Globus pallidus (tissue), 1 donor: ENCODE data around the gene ATP7B.
"Not testable (repeated sequence)": the region's sequence is repeated elsewhere in the genome, so short reads cannot be mapped to it uniquely, and the experiment has no call there.

Experiments used
- DNase-seq: peaks from one replicate; pipeline ENCODE4 v3.0.0-alpha.2; 2015; ENCODE audit warnings: low spot score

Gene ATP7B

DNA sequence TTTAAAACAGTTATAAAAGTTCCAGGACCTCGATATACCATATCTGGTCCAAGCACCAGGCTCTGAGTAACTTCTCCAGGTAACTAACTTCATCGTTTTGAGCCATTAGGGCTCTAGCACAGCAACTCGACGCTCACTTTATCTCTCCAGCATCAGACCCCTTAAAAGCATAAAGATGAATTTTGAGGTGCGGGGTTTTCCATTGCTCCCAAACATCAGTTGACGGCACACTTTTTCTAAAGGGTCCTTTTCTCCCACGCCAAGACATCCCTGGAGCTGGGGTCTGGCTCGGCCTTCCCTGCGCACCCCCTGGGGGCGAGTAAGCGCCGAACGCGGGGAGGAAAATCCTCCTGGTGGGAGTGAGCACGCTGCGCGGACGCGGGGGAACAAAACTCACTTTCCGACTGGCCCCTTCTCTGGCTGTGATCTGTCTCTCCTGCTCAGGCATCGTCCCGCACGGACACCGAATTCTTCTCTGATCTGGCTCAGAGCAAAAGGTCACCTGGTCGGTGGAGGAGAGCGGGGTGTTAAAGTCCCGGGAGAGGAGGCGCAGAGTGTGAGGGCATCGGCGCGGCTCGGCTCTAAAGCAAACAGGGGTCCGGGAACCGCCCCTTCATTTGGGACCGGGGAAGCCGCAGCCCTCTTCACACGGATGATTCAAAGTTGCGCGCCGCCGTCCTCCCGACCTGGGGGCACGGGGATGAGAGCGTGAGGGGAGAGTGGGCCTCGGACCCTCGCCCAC is at the start of gene ATP7B:
Gene ATP7B, minus strand, starts transcription at position 561 of the 742 bp plus-strand sequence. Its CDS starts 113 bp downstream, at position 448.
- no peak for DNase-seq

DNA sequence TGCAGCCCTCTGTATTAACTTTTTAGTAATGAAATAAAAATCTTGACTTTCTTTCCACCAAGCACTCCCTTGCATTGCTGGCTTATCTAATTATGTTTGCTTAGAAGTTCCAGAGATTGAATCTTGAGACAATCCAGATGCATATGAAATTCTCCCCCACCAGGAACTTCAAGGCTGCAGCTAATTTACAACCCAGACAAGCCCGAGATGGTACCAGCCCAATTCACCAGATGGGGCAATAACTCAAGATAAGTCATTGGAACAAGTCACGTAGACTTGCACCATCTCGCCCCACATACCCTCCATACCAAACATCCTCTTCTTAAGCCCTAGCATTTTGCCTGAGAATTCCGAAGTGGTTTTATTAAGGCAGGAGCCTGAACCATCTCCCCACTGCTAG is 42.2 kb upstream of the ATP7B start:
- DNase-seq = no peak

DNA sequence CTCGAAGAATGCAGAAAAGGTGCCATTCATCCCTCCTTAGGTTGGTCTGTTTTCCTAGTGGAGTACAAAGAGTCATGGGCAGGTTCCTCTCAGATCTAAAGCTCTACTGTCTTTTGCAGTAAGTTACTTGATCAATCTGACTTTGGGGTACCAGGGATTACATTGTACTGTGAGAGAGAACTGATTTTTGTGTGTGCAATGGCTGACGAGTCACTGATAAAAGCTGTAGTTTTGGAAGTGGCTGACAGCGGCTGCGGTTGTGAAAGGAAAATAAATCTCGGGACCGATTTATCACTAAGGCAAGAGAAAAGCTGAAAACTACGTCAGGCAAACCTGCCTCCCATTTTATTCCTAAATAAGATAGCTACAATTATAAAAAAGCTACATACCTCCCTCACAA is 40.1 kb upstream of the ATP7B start:
- no peak for DNase-seq

DNA sequence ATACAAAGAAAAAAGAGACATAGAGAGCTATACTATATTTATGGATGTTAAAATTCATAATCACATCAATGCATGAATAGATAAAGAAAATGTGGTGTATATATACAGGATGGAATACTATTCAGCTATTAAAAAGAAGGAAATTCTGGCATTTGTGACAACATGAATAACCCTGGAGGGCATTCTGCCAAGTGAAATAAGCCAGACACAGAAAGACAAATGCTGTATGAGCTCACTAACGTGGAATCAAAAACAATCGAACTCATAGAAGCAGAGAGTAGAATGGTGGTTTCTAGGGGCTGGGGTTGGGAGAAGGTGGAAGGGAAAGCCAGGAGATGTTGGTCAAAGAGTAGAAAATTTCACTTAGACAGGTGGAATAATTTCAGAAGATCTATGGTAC is 37.3 kb upstream of the ATP7B start:
- no peak for DNase-seq

DNA sequence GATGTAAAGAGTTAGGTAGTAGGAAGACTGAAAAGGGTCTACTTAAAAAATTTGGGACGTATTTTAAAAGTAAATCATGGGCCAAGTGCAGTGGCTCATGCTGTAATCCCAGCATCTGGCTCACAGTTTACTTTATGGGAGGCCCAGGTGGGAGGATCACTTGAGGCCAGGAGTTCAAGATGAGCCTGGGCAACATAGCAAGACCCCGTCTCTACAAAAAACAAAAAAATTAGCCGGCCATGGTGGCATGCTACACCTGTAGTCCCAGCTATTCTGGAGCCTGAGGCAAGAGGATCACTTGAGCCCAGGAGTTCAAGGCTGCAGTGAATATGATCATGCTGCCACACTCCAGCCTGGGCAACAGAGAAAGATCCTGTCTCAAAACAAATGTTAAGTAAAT is 36.2 kb upstream of the ATP7B start:
- no peak for DNase-seq

DNA sequence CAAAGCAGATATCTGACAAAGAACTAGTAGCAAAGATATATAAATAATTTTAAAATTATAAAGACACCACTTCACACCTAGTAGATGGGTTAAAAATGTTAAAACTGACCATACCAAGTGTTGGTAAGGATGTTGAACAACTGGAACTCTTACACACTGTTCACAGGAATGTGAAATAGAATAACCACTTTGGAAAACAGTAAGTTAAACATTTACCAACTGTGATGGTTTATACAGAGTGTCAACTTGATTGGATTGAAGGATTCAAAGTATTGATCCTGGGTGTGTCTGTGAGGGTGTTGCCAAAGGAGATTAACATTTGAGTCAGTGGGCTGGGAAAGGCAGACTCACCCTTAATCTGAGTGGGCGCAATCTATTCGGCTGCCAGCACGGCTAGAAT is 32.4 kb upstream of the ATP7B start:
- DNase-seq = no peak

DNA sequence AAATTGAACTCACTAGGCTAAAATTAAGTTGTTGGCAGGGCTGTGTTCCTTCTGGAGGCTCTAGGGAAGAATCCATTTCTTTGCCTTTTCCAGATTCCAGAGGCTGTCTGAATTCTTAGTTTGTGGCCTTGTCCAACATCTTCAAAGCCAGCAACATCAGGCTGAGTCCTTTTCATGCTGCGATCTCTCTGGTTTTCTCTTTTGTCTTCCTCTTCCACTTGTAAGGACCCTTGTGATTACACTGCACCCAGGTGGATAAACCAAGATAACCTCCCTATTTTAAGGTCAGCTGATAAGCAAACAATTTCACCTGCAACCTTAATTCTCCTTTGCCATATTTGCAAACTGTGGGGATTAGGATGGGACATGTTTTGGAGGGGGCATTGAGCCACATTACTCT is 24.8 kb upstream of the ATP7B start:
- no peak for DNase-seq

DNA sequence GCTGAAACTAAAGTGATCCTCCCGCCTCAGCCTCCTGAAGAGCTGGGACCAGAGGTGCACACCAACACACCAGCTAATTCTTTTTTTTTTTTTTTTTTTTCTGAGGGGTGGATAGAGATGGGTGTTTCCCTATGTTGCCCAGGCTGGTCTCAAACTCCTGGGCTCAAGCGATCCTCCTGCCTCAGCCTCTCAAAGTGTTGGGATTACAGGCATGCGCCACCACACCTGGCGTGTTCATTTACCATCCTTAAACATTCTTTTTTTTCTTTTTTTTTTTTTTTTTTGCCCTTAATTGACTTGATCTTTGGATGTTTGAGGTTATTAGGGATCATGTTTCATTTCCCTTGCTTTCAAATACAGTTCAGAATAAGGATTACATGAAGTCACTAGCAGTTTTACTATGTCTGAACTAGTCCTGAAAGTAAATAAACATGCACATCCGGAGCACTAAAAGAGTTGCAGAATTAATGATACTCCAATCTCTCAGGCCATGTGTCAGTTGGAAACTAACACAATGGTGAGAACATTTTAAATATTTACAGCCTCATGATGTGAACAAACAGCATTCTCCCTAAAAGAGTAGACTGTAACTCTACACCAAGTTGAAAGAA is 23.5 kb upstream of the ATP7B start:
- DNase-seq = no peak

DNA sequence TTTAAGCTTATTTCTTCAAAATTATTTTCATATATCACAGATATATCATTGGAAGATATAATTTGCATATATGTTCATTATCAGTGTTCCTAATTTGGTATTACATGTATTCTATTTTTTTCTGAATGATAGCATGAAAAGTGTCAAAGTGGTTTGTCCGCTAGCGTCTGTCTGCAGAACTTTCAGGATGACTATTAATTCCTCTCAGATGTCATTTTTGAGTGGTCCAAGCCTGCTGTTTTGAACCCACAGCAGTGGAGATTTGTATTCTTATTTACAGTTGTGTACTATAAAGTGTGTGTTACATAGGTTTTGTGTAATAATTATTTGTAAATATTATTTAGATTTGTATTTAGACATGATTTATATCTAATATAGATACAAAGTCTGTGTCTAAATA is 21.8 kb upstream of the ATP7B start:
- DNase-seq = no peak

DNA sequence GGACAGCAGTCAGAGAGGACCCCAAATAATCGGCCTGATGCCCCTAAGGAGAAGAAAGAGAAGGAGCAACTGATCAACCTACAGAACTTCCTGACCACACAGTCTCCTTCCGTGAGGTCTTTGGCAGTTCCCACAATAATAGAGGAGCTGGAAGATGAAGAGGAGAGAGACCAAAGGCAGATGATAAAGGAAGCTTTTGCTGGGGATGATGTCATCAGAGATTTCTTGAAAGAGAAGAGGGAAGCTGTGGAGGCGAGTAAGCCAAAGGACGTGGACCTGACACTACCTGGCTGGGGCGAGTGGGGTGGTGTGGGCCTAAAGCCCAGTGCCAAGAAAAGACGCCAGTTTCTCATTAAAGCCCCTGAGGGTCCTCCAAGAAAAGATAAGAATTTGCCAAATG is 19.2 kb upstream of the ATP7B start:
- DNase-seq = not testable (repeated sequence)

DNA sequence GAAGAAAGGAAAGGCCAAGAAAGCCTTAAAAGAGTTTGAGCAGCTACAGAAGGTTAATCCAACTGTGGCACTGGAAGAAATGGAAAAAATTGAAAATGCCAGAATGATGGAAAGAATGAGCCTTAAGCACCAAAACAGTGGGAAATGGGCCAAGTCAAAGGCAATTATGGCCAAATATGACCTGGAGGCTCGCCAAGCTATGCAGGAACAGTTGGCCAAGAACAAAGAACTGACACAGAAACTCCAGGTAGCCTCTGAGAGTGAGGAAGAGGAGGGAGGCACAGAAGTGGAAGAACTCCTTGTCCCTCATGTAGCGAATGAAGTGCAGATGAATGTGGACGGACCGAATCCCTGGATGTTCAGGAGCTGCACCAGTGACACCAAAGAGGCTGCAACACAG is 18.3 kb upstream of the ATP7B start:
- DNase-seq = no peak

DNA sequence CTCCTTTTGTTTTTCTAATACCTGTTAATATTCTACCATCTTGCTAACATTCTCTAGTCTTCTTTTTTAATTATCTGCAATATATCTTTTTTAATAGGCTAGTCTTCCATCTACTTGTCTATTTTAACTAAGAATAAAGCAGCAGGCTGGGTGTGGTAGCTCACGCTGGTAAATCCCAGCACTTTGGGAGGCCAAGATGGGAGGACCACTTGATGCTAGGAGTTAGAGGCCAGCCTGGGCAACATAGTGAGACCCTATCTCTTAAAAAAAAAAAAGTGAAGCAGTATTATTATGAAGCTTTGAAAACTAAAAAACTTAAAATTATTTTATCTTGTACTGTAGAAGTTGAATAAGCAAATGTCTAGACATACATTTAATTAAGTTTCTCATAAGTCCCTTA is 16.6 kb upstream of the ATP7B start:
- DNase-seq = no peak

DNA sequence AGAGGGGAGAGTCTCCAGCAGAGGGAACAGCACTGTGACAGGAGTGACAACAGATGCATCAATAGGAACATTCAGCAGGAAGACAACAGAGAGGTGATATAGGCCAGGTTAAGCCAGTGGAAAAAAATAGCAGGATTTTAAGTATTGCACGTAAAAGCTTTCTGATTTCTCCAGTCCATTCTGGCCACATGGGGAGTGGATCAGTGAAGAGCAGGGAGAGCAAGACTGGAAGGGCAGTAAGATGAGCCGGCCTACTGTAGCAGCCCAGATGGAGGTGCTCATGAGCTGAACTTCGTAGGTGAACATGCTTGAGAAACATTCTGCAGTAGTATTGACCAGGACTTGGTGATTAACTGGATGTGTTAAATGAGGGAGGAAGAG is 15.0 kb upstream of the ATP7B start:
- no peak for DNase-seq

DNA sequence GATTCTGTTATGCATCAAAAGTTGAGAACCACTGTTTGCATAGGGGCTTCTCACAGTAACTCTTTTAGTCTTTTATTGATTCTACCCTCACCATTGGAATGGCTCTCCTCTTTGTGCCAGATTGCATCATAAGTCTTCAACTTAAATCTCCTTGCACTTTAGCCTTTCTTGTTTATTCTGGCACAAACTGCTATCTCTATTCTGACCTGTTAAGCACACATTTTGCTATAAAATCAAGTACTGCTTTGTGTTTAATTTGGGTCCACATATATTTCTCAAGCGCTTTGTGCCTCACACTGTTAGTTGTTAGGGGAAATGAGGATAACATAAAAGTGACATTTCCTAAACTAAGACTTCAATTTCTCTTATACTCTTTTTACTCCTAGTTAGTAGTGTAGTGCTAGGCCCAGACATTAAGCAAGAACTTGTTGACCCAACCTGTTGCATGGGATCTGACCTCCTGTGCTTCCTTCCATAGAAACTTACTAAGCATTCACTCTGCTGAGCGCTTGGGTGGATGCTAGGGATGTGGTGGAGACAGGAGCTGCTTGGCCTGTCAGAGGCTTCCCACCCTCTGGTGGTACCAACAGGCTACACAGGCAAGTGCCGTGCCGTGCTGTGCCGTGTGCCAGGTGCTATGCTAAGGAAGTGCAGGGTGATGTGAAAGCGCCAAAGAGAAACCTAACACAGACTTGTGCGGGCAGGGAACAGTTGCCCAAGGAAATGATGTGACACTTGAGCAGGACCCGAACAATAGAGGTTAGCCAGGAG is 14.4 kb upstream of the ATP7B start:
- no peak for DNase-seq

DNA sequence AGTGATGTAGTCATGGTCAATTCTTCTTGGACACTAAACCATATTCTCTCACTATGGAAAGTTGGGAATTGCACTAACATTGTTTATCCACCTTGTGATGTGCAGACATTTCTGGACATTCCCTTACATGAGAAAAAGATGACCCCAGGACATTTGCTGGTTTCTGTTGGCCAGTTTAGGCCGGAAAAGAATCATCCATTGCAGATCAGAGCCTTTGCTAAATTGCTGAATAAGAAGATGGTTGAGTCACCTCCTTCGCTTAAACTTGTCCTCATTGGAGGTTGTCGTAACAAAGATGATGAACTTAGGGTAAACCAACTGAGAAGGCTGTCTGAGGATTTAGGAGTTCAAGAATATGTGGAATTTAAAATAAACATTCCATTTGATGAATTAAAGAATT is 13.2 kb upstream of the ATP7B start, which contains the start of gene UTP14C:
Gene UTP14C, plus strand, starts transcription at position 211 of the 400 bp plus-strand sequence. CDS start 4,114 bp downstream, outside the sequence.
- no peak for DNase-seq

DNA sequence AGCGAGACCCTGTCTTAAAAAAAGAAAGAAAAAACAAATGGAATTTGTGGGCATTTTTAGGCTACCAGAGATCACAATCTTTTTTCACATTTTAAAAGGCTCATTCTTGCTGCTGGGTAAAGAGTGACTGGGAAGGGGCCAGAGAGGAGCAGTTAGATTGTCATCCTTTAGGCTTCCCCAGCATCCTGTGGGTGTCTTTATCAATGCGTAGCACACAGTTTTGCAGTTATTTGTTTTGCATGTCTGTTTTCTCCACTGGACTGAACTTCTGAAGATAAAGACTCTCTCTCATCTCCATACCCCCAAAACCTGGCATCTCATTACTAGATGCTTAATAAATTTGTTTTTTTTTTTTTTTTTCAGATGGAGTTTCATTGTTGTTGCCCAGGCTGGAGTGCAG is 11.1 kb upstream of the ATP7B start:
- no peak for DNase-seq

DNA sequence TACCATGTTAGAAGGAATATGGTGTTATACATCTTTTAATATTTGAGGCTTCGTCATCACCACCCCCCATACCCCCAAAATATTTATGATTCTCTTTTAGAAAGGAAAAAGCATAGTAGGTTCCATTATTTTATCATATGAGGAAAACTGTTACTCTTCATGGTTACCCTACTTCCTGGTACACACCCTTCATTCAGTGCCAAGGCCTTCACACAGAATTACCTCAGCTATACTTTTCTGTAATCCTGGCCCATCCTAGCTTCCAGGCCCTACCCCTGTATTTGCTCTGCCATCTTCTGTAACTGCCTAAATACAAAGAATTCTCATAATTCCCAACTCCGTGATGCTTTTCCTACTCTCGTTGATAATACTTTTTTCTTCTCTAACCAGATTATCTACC is 8.9 kb upstream of the ATP7B start:
- DNase-seq = no peak

DNA sequence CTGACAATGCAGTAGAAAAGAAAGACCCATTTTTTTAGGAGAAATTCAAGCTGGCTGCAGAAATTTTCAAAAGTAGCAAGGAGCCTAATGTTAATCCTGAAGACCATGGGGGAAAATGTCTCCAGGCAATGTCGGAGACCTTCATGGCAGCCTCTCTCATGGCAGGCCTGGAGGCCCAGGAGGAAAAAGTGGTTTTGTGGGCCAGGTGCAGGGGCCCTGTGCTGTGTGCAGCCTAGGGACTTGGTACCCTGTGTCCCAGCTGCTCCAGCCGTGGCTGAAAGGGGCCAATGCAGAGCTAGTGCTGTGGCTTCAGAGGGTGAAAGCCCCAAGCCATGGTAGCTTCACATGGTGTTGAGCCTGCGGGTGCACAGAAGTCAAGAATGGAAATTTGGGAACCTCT is 5.0 kb upstream of the ATP7B start:
- no peak for DNase-seq

DNA sequence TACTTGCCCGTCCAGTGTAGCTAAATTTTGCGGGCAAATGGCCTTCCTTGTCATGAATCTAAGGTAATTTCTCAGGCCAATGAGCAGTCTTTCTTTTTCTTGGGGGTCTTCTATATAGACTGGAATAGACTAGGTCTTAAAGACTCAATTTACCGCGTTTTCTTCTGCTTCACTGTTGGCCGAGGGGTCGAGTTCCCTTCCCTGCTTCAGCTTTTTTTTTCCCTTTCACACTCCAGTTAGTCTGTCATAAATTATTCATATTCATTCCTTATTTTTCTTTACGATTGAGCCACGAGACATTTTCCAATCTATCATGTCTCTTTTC is 1.2 kb upstream of the ATP7B start:
- no peak for DNase-seq

DNA sequence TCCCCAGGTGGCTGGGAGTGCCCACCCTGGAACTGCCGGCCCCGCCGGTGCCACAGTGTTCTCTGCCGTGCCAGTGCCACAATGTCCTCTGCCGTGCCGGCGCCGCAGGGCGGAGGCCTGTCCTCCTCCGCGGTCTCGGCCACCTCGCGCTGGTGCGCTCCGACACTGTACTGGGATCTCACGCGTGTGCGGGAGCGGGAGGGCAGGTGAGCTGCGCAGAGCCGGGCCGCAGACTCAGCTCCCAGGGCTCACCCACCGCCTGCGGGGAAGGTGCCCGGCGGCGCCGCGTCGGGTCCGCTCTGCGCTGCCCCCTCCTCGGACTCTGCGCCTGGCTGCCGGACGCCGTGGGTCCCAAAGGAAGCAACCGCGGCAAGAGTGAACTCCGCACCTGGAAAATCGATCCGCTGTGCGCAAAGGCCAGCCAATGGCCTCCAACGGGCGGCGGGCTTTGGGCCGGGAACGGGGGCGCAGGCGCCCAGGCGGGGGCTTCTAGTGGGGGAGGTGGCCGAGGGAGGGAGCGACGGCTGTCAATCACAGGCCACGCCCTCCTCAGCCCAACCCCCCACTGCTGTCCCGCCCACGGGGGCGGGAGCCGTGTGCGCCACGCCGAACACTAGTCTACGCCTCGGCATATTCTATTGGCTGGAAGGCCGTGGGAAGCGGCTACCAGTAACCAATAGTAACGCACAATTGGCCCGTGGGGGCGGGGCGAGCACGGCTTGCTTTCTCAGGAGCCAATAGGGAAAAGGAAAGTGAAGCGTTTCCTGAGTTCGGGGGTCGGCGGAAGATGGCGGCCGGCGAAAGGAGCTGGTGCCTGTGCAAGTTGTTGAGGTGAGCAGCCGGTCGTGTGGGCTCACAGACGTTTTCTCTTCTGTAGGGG is 622 bp upstream of the ATP7B start, which contains the start of gene ALG11:
Gene ALG11, plus strand, starts transcription at position 767 of the 880 bp plus-strand sequence. Its CDS starts 21 bp downstream, at position 788.
- peak; percentile 98 for DNase-seq

DNA sequence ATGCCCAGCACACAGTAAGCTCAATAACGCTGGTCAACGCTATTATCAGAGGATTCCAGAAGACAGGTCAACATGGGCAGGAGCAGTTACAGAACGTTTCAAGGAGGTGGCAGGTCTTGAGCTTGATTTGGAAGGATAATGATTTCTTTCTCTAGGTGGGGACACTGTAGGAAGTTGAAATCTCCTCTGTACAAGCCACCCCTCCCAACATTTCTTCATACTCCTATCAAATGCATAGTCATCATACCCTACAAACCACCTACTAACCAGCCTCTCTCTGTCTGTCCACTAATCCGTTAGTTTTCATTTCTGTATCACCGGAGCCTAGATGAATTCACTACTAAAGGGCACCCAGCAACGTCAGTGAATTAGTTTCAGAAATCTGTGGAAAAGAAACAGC is 1.3 kb downstream of the ATP7B start:
- no peak for DNase-seq
